Measurements from ENCODE around the gene SYNDIG1. TPM values are rescaled to one million over a fixed set of nuclear protein-coding genes. Genes with fewer than 3 reads are reported as not detected.

SYNDIG1 gene
- total RNA-seq (2014; rRNA removed) = 0.06 and 0.11 TPM in 2 replicates
- polyA plus RNA-seq (2012) = not detected

GRCh38 chr20:24469116-24469893 is at the start of gene SYNDIG1:
SYNDIG1 (plus strand) TSS chr20:24469629; CDS start chr20:24543098, 73,469 bp downstream.
- no peak for DNase-seq (ENCODE audit: low read depth)

GRCh38 chr20:24419786-24420185 is 49.6 kb upstream of the SYNDIG1 start:
- DNase-seq (ENCODE audit: low read depth) = no peak

GRCh38 chr20:24420567-24420966 is 48.9 kb upstream of the SYNDIG1 start:
- no peak for DNase-seq (ENCODE audit: low read depth)

- no peak for DNase-seq (ENCODE audit: low read depth)
Observed at GRCh38 chr20:24421071-24421470, 48.4 kb upstream of the SYNDIG1 start.

GRCh38 chr20:24422091-24422760 is 47.2 kb upstream of the SYNDIG1 start:
- no peak for DNase-seq (ENCODE audit: low read depth)

GRCh38 chr20:24423390-24424313 is 45.8 kb upstream of the SYNDIG1 start:
- no peak for DNase-seq (ENCODE audit: low read depth)

- no peak for DNase-seq (ENCODE audit: low read depth)
Observed at GRCh38 chr20:24425523-24426135, 43.8 kb upstream of the SYNDIG1 start.

GRCh38 chr20:24431279-24432045 is 38.0 kb upstream of the SYNDIG1 start:
- DNase-seq (ENCODE audit: low read depth) = no peak

- no peak for DNase-seq (ENCODE audit: low read depth)
Observed at GRCh38 chr20:24432046-24432442, 37.4 kb upstream of the SYNDIG1 start.

GRCh38 chr20:24436160-24436559 is 33.3 kb upstream of the SYNDIG1 start:
- DNase-seq (ENCODE audit: low read depth) = no peak

- no peak for DNase-seq (ENCODE audit: low read depth)
Observed at GRCh38 chr20:24437196-24438082, 32.0 kb upstream of the SYNDIG1 start.

GRCh38 chr20:24438331-24438730 is 31.1 kb upstream of the SYNDIG1 start:
- DNase-seq (ENCODE audit: low read depth) = no peak

GRCh38 chr20:24439737-24440387 is 29.6 kb upstream of the SYNDIG1 start:
- no peak for DNase-seq (ENCODE audit: low read depth)

- DNase-seq (ENCODE audit: low read depth) = no peak
Observed at GRCh38 chr20:24441661-24442060, 27.8 kb upstream of the SYNDIG1 start.

GRCh38 chr20:24442909-24443308 is 26.5 kb upstream of the SYNDIG1 start:
- no peak for DNase-seq (ENCODE audit: low read depth)

- DNase-seq (ENCODE audit: low read depth) = no peak
Observed at GRCh38 chr20:24443436-24443835, 26.0 kb upstream of the SYNDIG1 start.

GRCh38 chr20:24444526-24445190 is 24.8 kb upstream of the SYNDIG1 start:
- DNase-seq (ENCODE audit: low read depth) = no peak

GRCh38 chr20:24445510-24446170 is 23.8 kb upstream of the SYNDIG1 start:
- no peak for DNase-seq (ENCODE audit: low read depth)

Data from LHCN-M2 (cell line).